AG04449 (cell line): ENCODE data around the gene COX19.

Experiments
- CTCF ChIA-PET: fragments of 350-600 bp; formaldehyde crosslinking; extraction: SDS; loops from one replicate; lab custom pipeline; 2021; ENCODE audit warnings: antibody characterized with exemption; lab: Yijun Ruan, JAX
- POLR2A ChIA-PET: fragments of 400-600, 350-600 bp; formaldehyde crosslinking; extraction: SDS; loops from one replicate; lab custom pipeline; 2020; ENCODE audit warnings: antibody characterized with exemption, inconsistent platforms; lab: Yijun Ruan, JAX
- DNase-seq: peaks from one replicate; pipeline ENCODE4 v3.0.0-alpha.2; 2010; ENCODE audit warnings: low read depth, low spot score
- H3K4me3 ChIP-seq: 2 replicates; pipeline ENCODE4 v1.5.1; 2011; ENCODE audit warnings: low read depth, mild to moderate bottlenecking, control low read depth, low read length
- CTCF ChIP-seq: IDR thresholded peaks from one replicate; pipeline ENCODE4 v1.5.1; 2011; ENCODE audit warnings: mild to moderate bottlenecking, moderate library complexity, low read length, control low read depth, inconsistent platforms; ENCODE audit not compliant: insufficient read depth; ENCODE audit errors: missing control alignments

The COX19 gene

GRCh38 chr7:921071-921461 is 54.3 kb downstream of the COX19 start:
- no peak overlapping the region for H3K4me3 ChIP-seq
- POLR2A ChIA-PET, result no interaction called here
- no peak for DNase-seq
- CTCF ChIA-PET, result no interaction called here
- no peak for TF ChIP-seq CTCF

- DNase-seq, result no peak
- POLR2A ChIA-PET, result no interaction called here
- no peak for TF ChIP-seq CTCF
- no peak overlapping the region for H3K4me3 ChIP-seq
- CTCF ChIA-PET, result no interaction called here
Observed at GRCh38 chr7:920351-921070, 54.8 kb downstream of the COX19 start.

GRCh38 chr7:919924-920341 is 55.4 kb downstream of the COX19 start:
- ChIA-PET CTCF (no interaction called here), POLR2A (no interaction called here)
- H3K4me3 ChIP-seq, result no peak overlapping the region
- DNase-seq, result no peak
- TF ChIP-seq CTCF, result no peak

DNA sequence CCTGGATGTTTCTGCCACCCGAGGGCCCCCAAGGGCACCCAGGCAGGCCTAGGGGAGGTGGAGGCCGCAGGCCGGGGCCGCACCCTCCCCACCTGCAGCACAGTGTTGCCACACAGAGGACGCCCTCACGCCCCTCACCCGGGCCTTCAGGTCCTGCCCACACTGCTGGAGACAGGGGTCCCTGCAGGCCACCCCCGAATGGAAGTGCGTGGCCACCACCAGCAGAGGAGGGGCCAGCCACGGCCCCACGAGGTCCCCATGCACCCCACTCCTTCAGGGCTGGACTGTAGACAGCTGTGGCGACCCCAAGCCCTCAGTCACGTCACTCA is 56.3 kb downstream of the COX19 start:
- CTCF ChIA-PET, result no interaction called here
- H3K4me3 ChIP-seq, result no peak overlapping the region
- DNase-seq, result no peak
- no peak for TF ChIP-seq CTCF
- POLR2A ChIA-PET, result no interaction called here

GRCh38 chr7:918441-919113 is 56.8 kb downstream of the COX19 start:
- ChIA-PET POLR2A (no interaction called here), CTCF (interaction anchor here (1.2 kb wide), 1 partner anchor 11 kb away, joined by 4 read pairs; no protein-coding TSS in a partner anchor)
- no peak overlapping the region for H3K4me3 ChIP-seq
- DNase-seq, result no peak
- no peak for TF ChIP-seq CTCF

DNA sequence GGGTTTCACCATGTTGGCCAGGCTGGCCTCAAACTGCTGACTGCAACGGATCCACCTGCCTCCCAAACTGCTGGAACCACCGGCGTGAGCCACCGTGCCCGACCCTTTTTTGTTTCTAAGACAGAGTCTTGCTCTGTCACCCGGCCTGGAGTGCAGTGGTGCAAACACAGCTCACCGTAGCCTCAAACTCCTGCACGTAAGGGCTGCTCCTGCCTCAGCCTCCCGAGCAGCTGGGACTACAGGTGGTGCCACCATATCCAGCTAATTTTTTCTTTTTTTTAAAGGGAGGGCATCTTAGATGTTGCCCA is 57.3 kb downstream of the COX19 start:
- H3K4me3 ChIP-seq, result no peak overlapping the region
- ChIA-PET CTCF (interaction anchor here (1.2 kb wide), 1 partner anchor 11 kb away, joined by 4 read pairs; no protein-coding TSS in a partner anchor), POLR2A (no interaction called here)
- DNase-seq, result no peak
- TF ChIP-seq CTCF, result no peak
